ENCODE results near the gene KIF3B. TPM values are rescaled to one million over a fixed set of nuclear protein-coding genes. Genes with fewer than 3 reads are reported as not detected.
"Not testable (repeated sequence)": the region's sequence is repeated elsewhere in the genome, so short reads cannot be mapped to it uniquely, and the experiment has no call there.

KIF3B gene
- polyA plus RNA-seq, 4 donors, result 30.4 to 49.5 (median 40.1) TPM

DNA sequence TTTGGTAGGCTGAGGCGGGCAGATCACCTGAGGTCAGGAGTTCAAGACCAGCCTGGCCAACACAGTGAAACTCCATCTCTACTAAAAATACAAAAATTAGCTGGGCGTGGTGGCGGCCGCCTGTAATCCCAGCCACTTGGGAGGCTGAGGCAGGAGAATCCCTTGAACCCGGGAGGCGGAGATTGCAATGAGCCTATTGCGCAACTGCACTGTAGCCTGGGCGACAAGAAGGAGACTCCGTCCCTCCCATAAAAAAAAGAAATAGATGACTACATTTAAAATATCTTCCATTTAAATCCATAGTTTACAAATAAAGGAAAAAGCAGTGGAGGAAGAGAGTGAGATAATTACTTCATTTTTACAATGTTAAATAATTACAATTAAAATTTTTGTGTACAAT lies 102.6 kb downstream of the KIF3B start:
- not testable (repeated sequence) for DNase-seq (ENCODE audit: low read depth in 4 of 4, low spot score in 3 of 4)

DNA sequence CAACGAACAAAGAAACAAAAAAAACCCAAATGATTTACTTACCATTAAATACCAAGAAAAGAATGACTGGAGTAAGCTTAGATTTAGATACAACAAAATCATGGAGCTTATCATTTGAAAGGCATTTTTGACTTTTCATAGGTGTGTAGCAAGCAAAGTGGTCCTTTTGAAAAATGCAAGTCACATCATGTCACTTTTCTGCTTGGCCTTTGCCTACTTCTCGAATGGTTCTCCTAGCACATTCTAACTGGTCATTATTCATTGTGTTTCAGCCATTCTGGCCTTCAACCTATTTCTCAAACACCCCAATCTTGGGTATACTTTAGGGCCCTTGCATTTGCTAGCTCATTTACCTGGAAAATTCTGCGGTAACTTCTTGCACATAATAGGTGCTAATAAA lies 103.3 kb downstream of the KIF3B start:
- DNase-seq (ENCODE audit: low read depth in 4 of 4, low spot score in 3 of 4), result no peak

DNA sequence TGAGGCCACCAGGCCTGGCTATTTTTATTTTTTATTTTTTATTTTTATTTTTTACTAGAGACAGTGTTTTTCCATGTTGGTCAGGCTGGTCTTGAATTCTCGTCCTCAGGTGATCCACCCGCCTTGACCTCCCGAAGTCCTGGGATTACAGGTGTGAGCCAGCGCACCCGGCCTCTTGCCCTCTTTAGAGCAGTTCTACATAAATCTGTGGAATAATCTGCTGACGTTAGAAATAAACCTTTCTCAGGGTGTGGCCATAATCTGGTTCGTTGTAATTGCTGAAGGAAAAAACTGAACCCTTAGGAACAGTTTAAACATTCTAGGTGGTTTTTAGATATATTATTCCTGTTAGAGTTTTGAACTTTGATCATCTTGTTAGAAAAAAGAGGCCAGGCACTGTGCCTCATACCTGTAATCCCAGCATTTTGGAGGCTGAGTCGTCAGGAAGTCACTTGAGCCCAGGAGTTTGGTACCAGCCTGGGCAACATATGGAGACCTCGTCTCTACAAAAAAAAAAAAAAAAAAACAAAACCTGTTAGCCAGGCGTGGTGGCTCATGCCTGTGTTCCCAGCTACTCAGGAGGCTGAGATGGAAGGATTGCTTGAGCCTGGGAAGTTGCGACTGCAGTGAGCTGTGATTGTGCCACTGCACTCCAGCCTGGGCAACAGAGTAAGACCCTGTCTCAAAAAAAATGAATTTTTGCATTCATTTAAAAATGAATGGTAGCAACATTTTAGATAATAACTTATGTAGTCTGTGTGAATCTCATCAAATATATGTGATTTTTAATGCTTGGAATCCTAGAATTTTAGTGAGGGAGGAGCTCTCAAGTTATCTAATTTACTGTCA lies 104.9 kb downstream of the KIF3B start:
- no peak for DNase-seq (ENCODE audit: low read depth in 4 of 4, low spot score in 3 of 4)

DNA sequence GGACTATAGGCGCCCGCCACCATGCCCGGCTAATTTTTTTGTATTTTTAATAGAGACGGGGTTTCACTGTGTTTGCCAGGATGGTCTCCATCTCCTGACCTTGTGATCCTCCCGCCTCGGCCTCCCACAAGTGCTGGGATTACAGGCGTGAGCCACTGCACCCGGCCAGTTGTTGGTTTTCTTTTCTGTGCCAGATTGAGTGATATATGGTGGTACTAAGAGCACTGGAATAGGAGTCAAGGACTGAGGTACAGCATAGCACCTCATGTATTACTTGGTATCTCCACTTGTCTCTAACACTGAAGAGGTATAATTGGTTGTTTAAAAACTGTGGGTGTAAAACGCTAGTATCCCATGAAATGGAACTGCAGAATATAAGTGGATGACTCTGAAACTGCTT lies 106.0 kb downstream of the KIF3B start:
- not testable (repeated sequence) for DNase-seq (ENCODE audit: low read depth in 4 of 4, low spot score in 3 of 4)

Other genes with a start within 250 kb of the KIF3B start
- gene HCK, start 225.4 kb upstream of the KIF3B start, polyA plus RNA-seq (ENCODE audit: insufficient read length in 4 of 4), result 1 to 10 TPM; 2.3 to 6.7 (median 2.6) TPM
- 10 to 100 TPM; 67.1 to 69.1 (median 67.9) TPM for gene TM9SF4, start 167.9 kb upstream of the KIF3B start, polyA plus RNA-seq (ENCODE audit: insufficient read length in 4 of 4)
- gene PLAGL2, start 69.9 kb upstream of the KIF3B start, polyA plus RNA-seq (ENCODE audit: insufficient read length in 4 of 4), result 10 to 100 TPM; 14.5 to 22.2 (median 21.2) TPM
- 10 to 100 TPM; 42.3 to 49.6 (median 45.9) TPM for gene POFUT1, start 69.8 kb upstream of the KIF3B start, polyA plus RNA-seq (ENCODE audit: insufficient read length in 4 of 4)
- gene ASXL1, start 80.7 kb downstream of the KIF3B start, polyA plus RNA-seq (ENCODE audit: insufficient read length in 4 of 4), result 10 to 100 TPM; 59.5 to 76.0 (median 67.6) TPM